ENCODE results near the gene PSMC4. TPM values are rescaled to one million over a fixed set of nuclear protein-coding genes. Genes with fewer than 3 reads are reported as not detected.

PSMC4 gene
- total RNA-seq, 2 donors from 2014 or later, result 86.1 to 129 TPM

DNA sequence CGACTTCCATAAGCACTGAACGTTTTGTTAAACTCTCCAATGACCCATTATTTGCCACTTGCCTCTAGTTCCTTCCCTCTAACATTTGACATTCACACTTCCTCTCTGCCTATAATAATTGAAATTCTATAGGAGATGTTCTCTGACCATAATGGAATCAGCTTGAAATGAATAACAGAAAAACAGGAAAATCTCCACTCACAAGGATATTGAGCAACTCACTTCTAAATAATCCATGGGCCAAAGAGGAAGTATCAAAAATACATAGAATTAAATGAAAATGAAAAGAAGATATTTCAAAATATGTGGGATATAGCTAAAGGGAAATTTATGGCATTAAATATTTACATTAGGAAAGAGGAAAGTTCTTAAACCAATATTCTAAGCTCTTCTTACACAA, 33.2 kb upstream of the PSMC4 start:
- Histone ChIP-seq H3K27ac (no peak overlapping the region), H3K4me1 (replicated peaks) (peaks cover 11% of the 10 kb centered on the region), H3K9me3 (no peaks in the 10 kb centered on the region), H3K4me3 (no peak overlapping the region), H3K27me3 (replicated peaks; ENCODE audit: insufficient read depth) (no peaks in the 10 kb centered on the region), H3K36me3 (no peaks in the 10 kb centered on the region)
- TF ChIP-seq POLR2AphosphoS5 (IDR thresholded peaks at IDR 0.05) (no peak), POLR2A (IDR thresholded peaks at IDR 0.05) (no peak), CTCF (IDR thresholded peaks at IDR 0.05) (no peak)
- intact Hi-C loops (cut with DNase I), result no loop called here
- DNase-seq (ENCODE audit: low spot score), result no peak
- 33% methylated on average over 2 of the region's 2 CpGs for whole genome bisulfite sequencing

DNA sequence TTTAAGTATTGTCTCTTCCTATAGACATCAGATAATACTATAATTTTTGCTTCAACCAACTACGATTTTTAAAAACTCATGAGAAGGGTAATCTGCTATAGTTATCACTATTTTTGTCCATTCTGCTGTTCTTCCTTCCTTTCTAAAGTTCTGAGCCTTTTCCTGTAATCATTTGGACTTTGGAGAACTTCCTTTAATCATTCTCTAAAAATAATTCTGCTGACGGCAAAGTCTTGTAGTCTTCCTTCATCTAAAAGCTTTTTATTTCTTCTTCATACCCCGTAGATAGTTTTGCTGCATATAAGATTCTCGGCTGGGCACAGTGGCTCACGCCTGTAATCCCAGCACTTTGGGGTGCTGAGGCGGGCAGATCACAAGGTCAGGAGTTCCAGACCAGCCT, 31.4 kb upstream of the PSMC4 start:
- no peak overlapping the region for H3K27ac ChIP-seq
- no peak for TF ChIP-seq POLR2AphosphoS5 (IDR thresholded peaks at IDR 0.05)
- no peak for TF ChIP-seq POLR2A (IDR thresholded peaks at IDR 0.05)
- TF ChIP-seq CTCF (IDR thresholded peaks at IDR 0.05), result no peak
- no peaks in the 10 kb centered on the region for H3K36me3 ChIP-seq
- H3K4me3 ChIP-seq, result no peak overlapping the region
- peaks cover 11% of the 10 kb centered on the region for H3K4me1 ChIP-seq (replicated peaks)
- H3K27me3 ChIP-seq (replicated peaks; ENCODE audit: insufficient read depth), result no peaks in the 10 kb centered on the region
- no peak for DNase-seq (ENCODE audit: low spot score)
- no peaks in the 10 kb centered on the region for H3K9me3 ChIP-seq
- intact Hi-C loops (cut with DNase I), result no loop called here
- WGBS, result 89% methylated on average over 6 of the region's 6 CpGs

DNA sequence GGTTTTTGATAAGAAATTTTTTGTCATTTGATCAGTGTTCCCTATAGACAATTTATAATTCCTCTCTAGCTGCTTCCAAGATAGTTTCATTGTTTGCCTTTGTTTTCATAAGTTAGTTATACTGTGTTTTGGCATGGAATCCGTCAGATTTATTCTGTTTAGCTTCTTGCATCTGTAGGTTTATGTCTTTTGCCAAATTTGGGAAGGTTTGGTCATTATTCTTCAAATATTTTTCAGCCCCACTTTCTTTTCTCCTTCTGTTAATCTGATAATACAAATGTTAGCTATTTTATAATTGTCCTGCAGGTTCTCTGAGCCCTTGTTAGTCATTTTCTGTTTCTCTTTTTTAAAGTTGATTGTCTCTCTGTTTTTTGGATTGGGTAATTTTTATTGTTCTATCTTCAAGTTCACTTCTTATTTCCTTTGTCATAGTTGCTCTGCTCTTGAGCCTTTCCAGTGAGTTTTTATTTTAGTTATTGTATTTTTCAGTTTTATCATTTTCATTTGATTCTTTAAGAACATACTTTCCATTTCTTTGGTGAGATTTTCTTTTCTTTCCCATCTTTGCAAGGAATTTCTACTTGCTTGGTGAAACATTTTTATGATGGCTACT, 30.6 kb upstream of the PSMC4 start:
- intact Hi-C loops (cut with DNase I), result no loop called here
- WGBS, result 28% methylated on average over 1 of the region's 1 CpG
- TF ChIP-seq POLR2A (IDR thresholded peaks at IDR 0.05) (no peak), POLR2AphosphoS5 (IDR thresholded peaks at IDR 0.05) (no peak), CTCF (IDR thresholded peaks at IDR 0.05) (no peak)
- Histone ChIP-seq H3K36me3 (no peaks in the 10 kb centered on the region), H3K4me1 (replicated peaks) (peaks cover 11% of the 10 kb centered on the region), H3K4me3 (no peak overlapping the region), H3K27me3 (replicated peaks; ENCODE audit: insufficient read depth) (no peaks in the 10 kb centered on the region), H3K27ac (no peak overlapping the region), H3K9me3 (no peaks in the 10 kb centered on the region)
- no peak for DNase-seq (ENCODE audit: low spot score)

DNA sequence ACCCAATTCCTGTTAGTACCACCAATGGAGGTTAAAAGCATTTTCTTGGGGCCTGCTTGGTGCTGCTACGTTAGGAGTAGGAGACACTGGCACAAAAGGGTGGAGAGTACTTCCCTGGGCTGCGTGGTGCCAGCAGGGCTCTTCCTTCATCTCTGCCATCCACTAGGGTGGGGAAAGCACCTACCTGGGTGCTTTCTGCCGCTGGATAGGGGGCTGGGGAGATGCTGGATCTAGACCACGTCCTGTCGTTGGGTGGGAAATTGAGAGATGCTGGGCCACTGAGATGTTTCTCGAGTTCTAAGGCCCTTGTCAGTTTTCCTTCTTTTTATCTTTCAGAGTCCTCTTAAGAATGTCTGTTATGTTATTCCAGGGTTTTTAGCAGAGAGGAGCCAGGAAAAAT, 29.8 kb upstream of the PSMC4 start:
- H3K4me1 ChIP-seq (replicated peaks), result peaks cover 11% of the 10 kb centered on the region
- no peaks in the 10 kb centered on the region for H3K27me3 ChIP-seq (replicated peaks; ENCODE audit: insufficient read depth)

More for the DNA sequence above, 29.8 kb upstream of the PSMC4 start:
- WGBS, result 28% methylated on average over 6 of the region's 6 CpGs
- no peak for DNase-seq (ENCODE audit: low spot score)
- TF ChIP-seq CTCF (IDR thresholded peaks at IDR 0.05) (no peak), POLR2A (IDR thresholded peaks at IDR 0.05) (no peak), POLR2AphosphoS5 (IDR thresholded peaks at IDR 0.05) (no peak)
- Histone ChIP-seq H3K4me3 (no peak overlapping the region), H3K27ac (peak overlapping the region in 1 of 2 donors; percentile 5), H3K36me3 (no peaks in the 10 kb centered on the region), H3K9me3 (no peaks in the 10 kb centered on the region)
- intact Hi-C loops (cut with DNase I), result no loop called here
